Tibial nerve (tissue), 4 donors: ENCODE measurements around the gene MAST1. TPM values are rescaled to one million over a fixed set of nuclear protein-coding genes. Genes with fewer than 3 reads are reported as not detected.
A peak's percentile ranks its signal among the peaks of the same experiment; 100 is the strongest.

Experiments used
- DNase-seq, 2 donors: peaks; one replicate each; pipeline ENCODE4 v3.0.0-alpha.2; 2019; ENCODE audit warnings: low spot score in 2 of 2
- H3K27ac ChIP-seq, 4 donors: fragments of 200-600 bp; sonication (generic) in 3 of 4; one replicate each; pipeline ENCODE4 v1.5.1; 2017 to 2019; ENCODE audit warnings: mild to moderate bottlenecking in 1 of 4
- H3K27me3 ChIP-seq, 2 donors: fragments of 200-600 bp; sonication (generic) in 1 of 2; one replicate each; pipeline versions ENCODE4 v1.5.1 to v1.6.0; 2017 to 2019
- H3K36me3 ChIP-seq, 3 donors: fragments of 200-600 bp; sonication (generic); one replicate each; pipeline ENCODE4 v1.5.1; 2018 to 2019
- H3K4me1 ChIP-seq, 4 donors: fragments of 200-600 bp; sonication (generic) in 3 of 4; one replicate each; pipeline ENCODE4 v1.5.1; 2017 to 2019
- H3K4me3 ChIP-seq, 4 donors: fragments of 200-600 bp; sonication (generic) in 3 of 4; one replicate each; pipeline ENCODE4 v1.5.1; 2017 to 2019; ENCODE audit warnings: mild to moderate bottlenecking in 1 of 4, moderate library complexity in 1 of 4
- H3K9me3 ChIP-seq, 4 donors: fragments of 200-600 bp; sonication (generic) in 3 of 4; one replicate each; pipeline ENCODE4 v1.5.1; 2017 to 2019
- CTCF ChIP-seq, 5 experiments: fragments of 200-600 bp in 3 of 5; fragments of 450-650 bp in 2 of 5; sonication (generic) in 3 of 5; IDR thresholded peaks; one replicate each; pipeline ENCODE4 v1.5.1; 2016 to 2019; ENCODE audit warnings: antibody characterized with exemption in 5 of 5, mild to moderate bottlenecking in 3 of 5, moderate library complexity in 2 of 5
- EP300 ChIP-seq, 2 donors: sonication (generic); formaldehyde crosslinking; IDR thresholded peaks; one replicate each; pipeline ENCODE4 v1.6.1; 2017; ENCODE audit warnings: antibody characterized with exemption in 2 of 2, mild to moderate bottlenecking in 1 of 2
- POLR2A ChIP-seq, 2 donors: fragments of 450-650 bp; IDR thresholded peaks; one replicate each; pipeline ENCODE4 v1.6.1; 2017; ENCODE audit warnings: antibody characterized with exemption in 2 of 2, mild to moderate bottlenecking in 2 of 2, moderate library complexity in 2 of 2
- WGBS, 2 donors: methylation state at CpG; one replicate each; pipeline ENCODE4 v1.1.5; 2018; 5-methylcytosine and 5-hydroxymethylcytosine counted together
- total RNA-seq, 4 donors: library from RNA; depleted of rRNA; stranded (reverse); fragments of >200 nt; gene quantifications; one replicate each; pipeline ENCODE4 v1.1.0, GENCODE V29; 2016

The MAST1 gene
- total RNA-seq, 4 donors from 2014 or later = not detected

DNA sequence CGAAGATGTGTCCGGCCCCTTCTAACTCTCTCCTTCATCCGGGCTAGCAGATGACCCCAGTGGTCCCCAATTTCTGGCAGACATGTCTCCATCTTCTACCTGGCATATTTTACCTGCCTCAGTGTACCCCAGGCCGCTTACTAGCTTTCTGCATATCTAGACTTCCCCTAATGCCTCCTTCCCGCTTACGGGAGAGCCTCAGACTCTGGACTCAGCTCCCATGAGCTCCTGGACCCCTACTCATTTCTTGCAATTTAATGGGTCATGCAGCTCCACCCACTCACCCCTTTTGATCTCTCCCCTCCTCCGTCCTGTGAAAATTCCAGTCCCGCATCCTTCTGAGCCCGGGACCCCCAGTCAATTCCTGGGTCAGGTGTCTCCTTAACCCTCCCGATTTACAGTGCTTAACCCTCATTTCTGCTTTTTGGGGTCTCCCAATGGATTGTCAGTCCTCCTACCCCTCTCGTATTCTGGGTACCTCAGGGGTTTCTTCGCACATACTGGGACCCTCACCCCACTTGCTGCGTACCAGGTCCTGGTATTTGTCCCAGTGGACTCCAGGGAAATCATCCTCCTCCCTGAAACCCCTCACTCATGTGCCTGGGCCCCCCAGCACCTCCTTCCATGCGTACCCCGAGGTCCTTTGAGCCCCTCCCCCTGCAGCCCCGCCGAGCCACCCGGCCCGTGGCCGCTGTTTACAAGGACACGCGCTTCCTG lies 47.5 kb upstream of the MAST1 start:
- no peak for DNase-seq
- no peaks in the 10 kb centered on the region for H3K27me3 ChIP-seq
- H3K36me3 ChIP-seq = no peaks in the 10 kb centered on the region
- peak overlapping the region; percentile 61 to 98 (median 79) for H3K4me3 ChIP-seq
- TF ChIP-seq POLR2A (IDR thresholded peaks at IDR 0.05) = no peak
- TF ChIP-seq CTCF (IDR thresholded peaks at IDR 0.05) = no peak
- no peak for TF ChIP-seq EP300 (IDR thresholded peaks at IDR 0.05)
- H3K9me3 ChIP-seq = no peaks in the 10 kb centered on the region
- H3K4me1 ChIP-seq = peaks cover 0 to 62% (median 44%) of the 10 kb centered on the region in 4 donors
- 0 to 2% methylated on average over 22 of the region's 22 CpGs for WGBS, 2 donors
- peak overlapping the region; percentile 99 to 100 (median 99) for H3K27ac ChIP-seq

DNA sequence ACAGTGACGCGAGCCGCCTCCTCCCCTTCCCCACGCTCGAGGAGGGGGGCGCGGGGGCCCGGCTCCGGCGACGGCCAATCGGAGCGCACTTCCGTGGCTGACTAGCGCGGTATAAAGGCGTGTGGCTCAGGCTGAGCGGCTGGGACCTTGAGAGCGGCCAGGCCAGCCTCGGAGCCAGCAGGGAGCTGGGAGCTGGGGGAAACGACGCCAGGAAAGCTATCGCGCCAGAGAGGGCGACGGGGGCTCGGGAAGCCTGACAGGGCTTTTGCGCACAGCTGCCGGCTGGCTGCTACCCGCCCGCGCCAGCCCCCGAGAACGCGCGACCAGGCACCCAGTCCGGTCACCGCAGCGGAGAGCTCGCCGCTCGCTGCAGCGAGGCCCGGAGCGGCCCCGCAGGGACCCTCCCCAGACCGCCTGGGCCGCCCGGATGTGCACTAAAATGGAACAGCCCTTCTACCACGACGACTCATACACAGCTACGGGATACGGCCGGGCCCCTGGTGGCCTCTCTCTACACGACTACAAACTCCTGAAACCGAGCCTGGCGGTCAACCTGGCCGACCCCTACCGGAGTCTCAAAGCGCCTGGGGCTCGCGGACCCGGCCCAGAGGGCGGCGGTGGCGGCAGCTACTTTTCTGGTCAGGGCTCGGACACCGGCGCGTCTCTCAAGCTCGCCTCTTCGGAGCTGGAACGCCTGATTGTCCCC lies 46.8 kb upstream of the MAST1 start, which contains the start of gene JUNB:
JUNB (plus strand) TSS at position 142 of the 706 bp plus-strand sequence; CDS start at position 428, 286 bp downstream.
- H3K4me1 ChIP-seq = peaks cover 0 to 62% (median 43%) of the 10 kb centered on the region in 4 donors
- 0 to 1% methylated on average over 41 to 49 of the region's 73 CpGs for WGBS, 2 donors
- peak within 1 kb of the TSS; percentile 61 to 98 (median 79) for H3K4me3 ChIP-seq
- peak; percentile 96 to 97 for DNase-seq
- no peaks in the 10 kb centered on the region for H3K36me3 ChIP-seq
- peak within 1 kb of the TSS; percentile 99 to 100 (median 99) for H3K27ac ChIP-seq
- no peaks in the 10 kb centered on the region for H3K27me3 ChIP-seq
- H3K9me3 ChIP-seq = no peaks in the 10 kb centered on the region
- peak; percentile 100 for TF ChIP-seq POLR2A (IDR thresholded peaks at IDR 0.05)
- peak; percentile 99 to 100 for TF ChIP-seq EP300 (IDR thresholded peaks at IDR 0.05)
- peak in 2 of 5 experiments; percentile 54 to 62 for TF ChIP-seq CTCF (IDR thresholded peaks at IDR 0.05)

GRCh38 chr19:12792051-12792852 lies 46.1 kb upstream of the MAST1 start:
- H3K9me3 ChIP-seq = no peaks in the 10 kb centered on the region

GRCh38 chr19:12792853-12793289 lies 45.4 kb upstream of the MAST1 start:
- 0% methylated on average over 22 of the region's 22 CpGs for WGBS, 2 donors
- no peak for DNase-seq
- H3K36me3 ChIP-seq = peaks cover 0 to 5% (median 0%) of the 10 kb centered on the region in 3 donors
- H3K4me3 ChIP-seq = peak overlapping the region; percentile 61 to 98 (median 79)
- peak overlapping the region; percentile 99 to 100 (median 99) for H3K27ac ChIP-seq
- TF ChIP-seq EP300 (IDR thresholded peaks at IDR 0.05) = no peak
- TF ChIP-seq POLR2A (IDR thresholded peaks at IDR 0.05) = no peak
- no peak for TF ChIP-seq CTCF (IDR thresholded peaks at IDR 0.05)
- H3K4me1 ChIP-seq = peaks cover 0 to 52% (median 29%) of the 10 kb centered on the region in 4 donors
- no peaks in the 10 kb centered on the region for H3K9me3 ChIP-seq
- no peaks in the 10 kb centered on the region for H3K27me3 ChIP-seq

More at GRCh38 chr19:12792051-12792852, 46.1 kb upstream of the MAST1 start:
- H3K36me3 ChIP-seq = peaks cover 0 to 4% (median 0%) of the 10 kb centered on the region in 3 donors
- TF ChIP-seq POLR2A (IDR thresholded peaks at IDR 0.05) = peak in 1 of 2 donors; percentile 56
- no peak for TF ChIP-seq CTCF (IDR thresholded peaks at IDR 0.05)
- peak in 1 of 2 donors; percentile 82 for TF ChIP-seq EP300 (IDR thresholded peaks at IDR 0.05)
- peaks cover 0 to 58% (median 36%) of the 10 kb centered on the region in 4 donors for H3K4me1 ChIP-seq
- 1% methylated on average over 30 to 70 of the region's 84 CpGs for WGBS, 2 donors
- H3K4me3 ChIP-seq = peak overlapping the region; percentile 61 to 98 (median 79)
- no peak for DNase-seq
- H3K27ac ChIP-seq = peak overlapping the region; percentile 99 to 100 (median 99)
- no peaks in the 10 kb centered on the region for H3K27me3 ChIP-seq
